OCI-LY3 (cell line): ENCODE data around the gene PPAT.

Experiments used
- CTCF ChIP-seq: fragments of 200-600, 300-600 bp; sonication (generic); IDR thresholded peaks from 2 replicates; pipeline ENCODE4 v1.5.1; 2014; ENCODE audit warnings: antibody characterized with exemption, low read length, low read depth
- EZH2phosphoT487 ChIP-seq: fragments of 200-600 bp; shearing (Covaris generic); IDR thresholded peaks from 2 replicates; pipeline ENCODE4 v1.6.1; 2018; ENCODE audit warnings: antibody characterized with exemption, mixed run types, low read depth

DNA sequence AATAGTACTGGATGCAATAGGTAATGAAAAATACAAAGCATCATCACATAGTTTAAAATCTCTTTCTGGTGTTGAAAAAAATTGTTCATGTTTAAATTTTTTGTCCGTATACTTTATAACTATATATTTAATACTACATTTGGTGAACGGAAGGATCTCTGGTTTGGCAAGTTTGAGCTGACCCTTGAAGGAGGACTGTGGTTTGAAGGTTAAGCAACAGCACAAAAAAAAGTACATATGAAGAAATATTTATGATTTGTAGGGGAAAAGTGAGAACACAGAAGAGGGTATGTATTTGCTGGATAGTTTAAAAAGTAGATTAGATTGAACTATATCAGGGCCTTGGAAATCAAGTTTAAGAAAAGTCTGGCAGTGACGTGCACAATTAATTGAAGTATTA is 45.3 kb upstream of the PPAT start:
- TF ChIP-seq CTCF (no peak), EZH2phosphoT487 (no peak)
